Endothelial cell of umbilical vein (primary cell): ENCODE data around the gene ZNF723. TPM values are rescaled to one million over a fixed set of nuclear protein-coding genes. Genes with fewer than 3 reads are reported as not detected.
"Not testable (repeated sequence)": the region's sequence is repeated elsewhere in the genome, so short reads cannot be mapped to it uniquely, and the experiment has no call there.

Experiments
- Bru-seq: library from RNA; stranded (reverse); fragments of 400-500 nt; gene quantifications from one replicate; lab custom pipeline; 2021; lab: Mats Ljungman, UMichigan
- BruChase-seq, 2 experiments: library from RNA; stranded (reverse); fragments of 400-500 nt; gene quantifications; one replicate each; lab custom pipeline; 2021; lab: Mats Ljungman, UMichigan
- BruUV-seq: library from RNA; stranded (reverse); fragments of 400-500 nt; replicated peaks from 2 replicates; lab custom pipeline; 2021; lab: Mats Ljungman, UMichigan
- CTCF ChIA-PET: fragments of 300-600, 350-600 bp; sonication (Branson Sonifier 250); formaldehyde crosslinking; loops from one replicate; lab custom pipeline; 2021; ENCODE audit warnings: antibody characterized with exemption, inconsistent platforms; lab: Charles Lee
- POLR2A ChIA-PET: fragments of 300-600, 350-600 bp; sonication (Branson Sonifier 250); formaldehyde crosslinking; loops from one replicate; lab custom pipeline; 2021; ENCODE audit warnings: antibody characterized with exemption, inconsistent platforms; lab: Charles Lee
- DNase-seq: peaks from one replicate; pipeline ENCODE4 v3.0.0-alpha.2; 2011; ENCODE audit warnings: low read depth, low spot score
- FAIRE-seq: peaks from 2 replicates; lab custom pipeline; 2011; peaks lifted over from hg19 to GRCh38; lab: Jason Lieb, UNC
- H2AFZ ChIP-seq: 2 replicates; pipeline ENCODE4 v1.6.0; 2012; ENCODE audit warnings: low read depth, low read length, control low read depth, inconsistent platforms
- H3K27ac ChIP-seq: 2 replicates; pipeline ENCODE4 v1.5.1; 2011; ENCODE audit warnings: low read depth, mild to moderate bottlenecking, control low read depth, low read length, moderate library complexity; ENCODE audit not compliant: insufficient read depth
- H3K27me3 ChIP-seq, 2 experiments: 2 replicates each; pipeline versions ENCODE4 v1.6.0 to v1.6.1; 2011; ENCODE audit warnings: low read length in 2 of 2, mixed read lengths in 1 of 2; ENCODE audit not compliant: control insufficient read depth in 2 of 2, insufficient read depth in 2 of 2
- H3K36me3 ChIP-seq, 2 experiments: 2 replicates in 1 of 2; 3 replicates in 1 of 2; pipeline ENCODE4 v1.5.1; 2011; ENCODE audit warnings: low read length in 2 of 2, mild to moderate bottlenecking in 1 of 2, moderate library complexity in 1 of 2; ENCODE audit not compliant: control insufficient read depth in 2 of 2, insufficient read depth in 2 of 2; ENCODE audit errors: extremely low read depth in 1 of 2
- H3K4me1 ChIP-seq: 3 replicates; pipeline ENCODE4 v1.5.1; 2011; ENCODE audit warnings: mild to moderate bottlenecking, low read length; ENCODE audit not compliant: control insufficient read depth, insufficient read depth; ENCODE audit errors: extremely low read depth
- H3K4me2 ChIP-seq: 2 replicates; pipeline ENCODE4 v1.6.1; 2011; ENCODE audit warnings: low read length, control low read depth, mixed read lengths; ENCODE audit not compliant: insufficient read depth
- H3K4me3 ChIP-seq, 3 experiments: fragments of 200-600 bp in 1 of 3; sonication (generic), shearing (Covaris generic) in 1 of 3; replicated peaks in 1 of 3; 2 replicates each; pipeline ENCODE4 v1.5.1; 2011 to 2016; ENCODE audit warnings: control low read depth in 3 of 3, low read length in 3 of 3, mild to moderate bottlenecking in 2 of 3, inconsistent platforms in 1 of 3, low read depth in 1 of 3, moderate library complexity in 1 of 3; ENCODE audit not compliant: insufficient read depth in 1 of 3
- H3K79me2 ChIP-seq: 2 replicates; pipeline ENCODE4 v1.6.0; 2012; ENCODE audit warnings: low read length, inconsistent platforms; ENCODE audit not compliant: control insufficient read depth, insufficient read depth
- H3K9ac ChIP-seq: replicated peaks from 2 replicates; pipeline ENCODE3; 2011; ENCODE audit warnings: low read length, control low read depth; ENCODE audit not compliant: insufficient read depth; ENCODE audit errors: extremely low read depth
- H3K9me1 ChIP-seq: replicated peaks from 3 replicates; pipeline ENCODE4 v1.6.0; 2011; ENCODE audit warnings: mild to moderate bottlenecking, low read length; ENCODE audit not compliant: control insufficient read depth, insufficient read depth; ENCODE audit errors: extremely low read depth
- H3K9me3 ChIP-seq: replicated peaks from 2 replicates; pipeline ENCODE4 v1.5.1; 2012; ENCODE audit warnings: low read length, inconsistent platforms; ENCODE audit not compliant: control insufficient read depth, insufficient read depth
- H4K20me1 ChIP-seq: replicated peaks from 2 replicates; pipeline ENCODE3; 2011; ENCODE audit warnings: mild to moderate bottlenecking, low read length; ENCODE audit not compliant: control insufficient read depth, insufficient read depth; ENCODE audit errors: extremely low read depth
- JUN ChIP-seq: IDR thresholded peaks from 2 replicates; pipeline ENCODE4 v1.6.1; 2011; ENCODE audit warnings: borderline replicate concordance, low read depth; ENCODE audit not compliant: insufficient read length, insufficient read depth
- MYC ChIP-seq: IDR thresholded peaks from one replicate; pipeline ENCODE4 v1.6.1; 2011; ENCODE audit warnings: mild to moderate bottlenecking, low read depth, low read length
- dilution Hi-C: fragments of 300-500 bp; cut with MboI; formaldehyde crosslinking; loops from one replicate; pipeline ENCODE4 v1.15.0; 2019; ENCODE audit warnings: low sequenced_read_pairs; ENCODE audit not compliant: extremely low pct_ligation_motif_present
- intact Hi-C: fragments of 100-400 bp; cut with micrococcal nuclease; formaldehyde crosslinking; loops from one replicate; pipeline ENCODE4 v1.10.0; 2022
- long read RNA-seq: library from polyadenylated mRNA; stranded (forward); transcript quantifications from one replicate; pipeline ENCODE4 v2.0.0, GENCODE V29; 2021
- polyA minus RNA-seq, 3 experiments: library from RNA; depleted of rRNA, polyadenylated mRNA; stranded (reverse); fragments of >200 nt; gene quantifications; 1 replicate in 1 of 3; 2 replicates in 2 of 3; pipeline ENCODE4 v1.2.3, GENCODE V29; 2011
- polyA plus RNA-seq, 4 experiments: library from polyadenylated mRNA; depleted of rRNA in 3 of 4; stranded (reverse) in 3 of 4; unstranded in 1 of 4; fragments of >200 nt; gene quantifications; 2 replicates each; pipeline versions ENCODE4 v1.2.1 to v1.2.3, GENCODE V29; 2011 to 2012; ENCODE audit warnings: missing spikeins in 1 of 4
- total RNA-seq: library from RNA; stranded (reverse); gene quantifications from 2 replicates; pipeline ENCODE4 v1.2.3, GENCODE V29; 2021

ZNF723 gene
- total RNA-seq (not detected in 2 replicates), polyA plus RNA-seq (not detected in 2 replicates), polyA minus RNA-seq (not detected in 2 replicates), Bru-seq, nascent RNA (not detected), BruChase-seq, experiment 1, labeled RNA remaining after a 6-hour chase (not detected), BruChase-seq, experiment 2, labeled RNA remaining after a 2-hour chase (not detected)
- not detected in 2 replicates for polyA plus RNA-seq (2011; cell fraction: cytosol; rRNA removed)
- not detected in 2 replicates for polyA plus RNA-seq (2011; cell fraction: nucleus; rRNA removed)
- not detected in 2 replicates for polyA plus RNA-seq (2012)
- not detected for polyA minus RNA-seq (2011; cell fraction: cytosol; rRNA and poly(A)+ RNA removed)
- not detected in 2 replicates for polyA minus RNA-seq (2011; cell fraction: nucleus; rRNA and poly(A)+ RNA removed)
- long read RNA-seq = 0 reads

- no peak within 1 kb of the TSS for H3K9ac ChIP-seq
- H3K9me1 ChIP-seq = no peaks in the 10 kb centered on the region
- no peaks in the 10 kb centered on the region for H3K9me3 ChIP-seq
- DNase-seq (no peak), FAIRE-seq (no peak)
- BruUV-seq = no TSS peak
- no peaks in the 10 kb centered on the region for H3K4me1 ChIP-seq
- no peaks in the 10 kb centered on the region for H3K79me2 ChIP-seq
- no peaks in the 10 kb centered on the region for H3K27me3 ChIP-seq
- dilution Hi-C loops = no loop called here
- CTCF ChIA-PET = no interaction called here
- no peak for TF ChIP-seq MYC
- H3K4me3 ChIP-seq = no peak within 1 kb of the TSS
- intact Hi-C loops = no loop called here
- H3K27ac ChIP-seq = no peak within 1 kb of the TSS
- no peak within 1 kb of the TSS for H3K4me2 ChIP-seq
- H3K36me3 ChIP-seq = no peaks in the 10 kb centered on the region
- POLR2A ChIA-PET = no interaction called here
- H2AFZ ChIP-seq = no peak within 1 kb of the TSS
- no peaks in the 10 kb centered on the region for H4K20me1 ChIP-seq
Observed at GRCh38 chr19:22832031-22832762, at the start of gene ZNF723. ZNF723 (plus strand) TSS chr19:22832291; CDS start chr19:22832380, 89 bp downstream.

- H3K9ac ChIP-seq = no peak within 1 kb of the TSS
- CTCF ChIA-PET = no interaction called here
- FAIRE-seq (no peak), DNase-seq (no peak)
- no TSS peak for BruUV-seq
- dilution Hi-C loops (no loop called here), intact Hi-C loops (no loop called here)
- no peak within 1 kb of the TSS for H2AFZ ChIP-seq
- H3K79me2 ChIP-seq = no peaks in the 10 kb centered on the region
- POLR2A ChIA-PET = no interaction called here
- H3K4me2 ChIP-seq = no peak within 1 kb of the TSS
- H3K4me1 ChIP-seq = no peaks in the 10 kb centered on the region
- H3K4me3 ChIP-seq = no peak within 1 kb of the TSS
- H3K27ac ChIP-seq = no peak within 1 kb of the TSS
- H3K9me3 ChIP-seq = no peaks in the 10 kb centered on the region
- H4K20me1 ChIP-seq = no peaks in the 10 kb centered on the region
- no peaks in the 10 kb centered on the region for H3K36me3 ChIP-seq
- TF ChIP-seq JUN = no peak
- no peaks in the 10 kb centered on the region for H3K9me1 ChIP-seq
- no peaks in the 10 kb centered on the region for H3K27me3 ChIP-seq
Observed at GRCh38 chr19:22783651-22784410, 48.3 kb upstream of the ZNF723 start, which contains the start of gene ZNF99. ZNF99 (minus strand) TSS chr19:22784151; CDS start chr19:22784016, 135 bp downstream.

GRCh38 chr19:22792863-22793262, 39.2 kb upstream of the ZNF723 start:
- H3K9me1 ChIP-seq, H3K36me3 ChIP-seq, H3K9me3 ChIP-seq, H3K4me3 ChIP-seq, H3K79me2 ChIP-seq, intact Hi-C loops, H3K27me3 ChIP-seq, H3K4me2 ChIP-seq, FAIRE-seq, DNase-seq, H2AFZ ChIP-seq, POLR2A ChIA-PET, dilution Hi-C loops, H3K9ac ChIP-seq, H3K27ac ChIP-seq, BruUV-seq, CTCF ChIA-PET, H4K20me1 ChIP-seq, H3K4me1 ChIP-seq: not testable (repeated sequence)
